GM10847 (cell line): ENCODE data around the gene CATSPERE.

ENCODE experiments used
- POLR2A ChIP-seq: IDR thresholded peaks from 2 replicates; pipeline ENCODE4 v1.6.1; 2011; ENCODE audit not compliant: insufficient read length; ENCODE audit errors: extremely low read depth

CATSPERE gene

DNA sequence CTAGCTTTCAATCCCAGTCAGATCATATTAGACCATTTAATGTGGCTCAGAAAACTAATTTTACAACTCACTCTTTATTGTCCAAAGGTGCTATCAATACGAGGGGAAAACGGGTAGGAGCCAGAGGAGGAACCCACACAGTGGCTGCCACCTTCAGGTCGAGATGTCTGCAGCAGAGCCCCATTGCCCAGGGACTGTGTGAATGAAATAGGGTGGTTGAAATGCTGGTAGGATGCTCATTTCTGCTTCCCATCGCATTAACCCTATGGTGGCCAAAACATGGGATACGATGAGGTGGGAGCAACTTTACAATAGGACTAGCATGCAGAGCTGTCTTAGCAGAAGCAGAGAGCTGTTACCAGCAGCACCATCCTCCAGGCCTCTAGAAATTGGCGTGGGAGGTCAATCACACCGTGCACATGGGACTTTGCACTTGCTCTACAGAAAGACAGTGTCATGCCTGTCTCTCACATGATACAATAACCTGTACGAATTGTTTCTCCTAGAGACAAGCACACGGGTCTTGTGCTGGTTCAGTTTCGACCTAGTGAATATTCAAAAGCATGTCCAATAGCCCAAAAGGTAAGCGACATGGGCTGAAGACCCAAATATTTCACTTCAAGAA, 122.4 kb downstream of the CATSPERE start:
- no peak for TF ChIP-seq POLR2A

DNA sequence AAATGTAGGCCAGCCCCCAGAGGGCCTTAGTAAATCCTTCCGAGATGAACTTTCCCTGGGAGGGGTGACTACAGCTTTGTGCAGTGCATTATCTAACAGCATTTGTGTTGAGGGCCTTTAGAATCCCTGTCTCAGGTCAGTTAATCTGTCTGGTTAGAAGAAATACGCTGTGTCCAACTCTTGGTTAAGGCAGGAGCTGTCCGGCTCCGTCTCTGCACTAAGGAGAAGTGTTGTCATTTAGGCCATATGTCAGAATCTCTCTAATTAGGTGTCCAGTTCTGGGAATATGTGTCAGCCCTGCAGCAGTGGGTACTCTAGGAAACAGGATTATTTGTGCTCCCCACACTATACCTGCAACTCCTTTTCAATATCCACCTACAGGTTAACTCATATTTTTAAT, 124.8 kb downstream of the CATSPERE start:
- no peak for TF ChIP-seq POLR2A

DNA sequence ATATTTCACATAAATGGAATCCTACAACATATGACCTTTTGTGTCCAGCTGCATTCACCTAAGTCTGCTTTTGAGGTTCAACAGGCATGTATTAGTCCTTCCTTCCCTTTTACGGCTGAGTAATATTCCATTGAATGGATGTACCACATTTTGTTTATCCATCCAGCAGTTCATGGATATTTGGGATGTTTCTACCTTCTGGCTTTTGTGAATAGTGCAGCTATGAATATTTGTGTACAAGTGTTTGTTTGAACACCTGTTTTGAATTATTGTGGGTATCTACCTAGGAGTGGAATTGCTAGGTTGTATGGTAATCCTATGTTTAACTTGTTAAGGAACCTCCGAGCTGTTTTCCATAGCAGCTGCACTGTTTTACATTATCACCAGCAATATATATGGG, 129.6 kb downstream of the CATSPERE start:
- TF ChIP-seq POLR2A = no peak

DNA sequence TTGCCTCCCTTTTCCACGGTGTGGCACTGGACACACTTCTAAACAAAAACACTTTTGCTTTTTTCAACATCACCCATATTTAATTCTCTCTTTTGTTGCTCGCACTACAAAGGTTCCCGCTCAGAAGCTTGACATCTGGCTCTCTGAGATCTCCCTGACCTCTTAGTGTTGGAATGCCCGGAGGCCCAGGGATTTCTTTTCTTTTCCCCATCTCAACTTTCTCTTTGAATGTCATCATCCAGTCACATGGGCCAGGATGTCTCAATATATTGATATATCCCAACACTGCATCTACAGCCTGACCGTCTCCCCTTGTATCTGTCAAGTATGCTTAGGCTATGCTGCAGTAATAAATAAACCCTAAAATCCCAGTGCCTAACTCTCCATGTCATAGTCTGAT, 137.5 kb downstream of the CATSPERE start:
- no peak for TF ChIP-seq POLR2A

DNA sequence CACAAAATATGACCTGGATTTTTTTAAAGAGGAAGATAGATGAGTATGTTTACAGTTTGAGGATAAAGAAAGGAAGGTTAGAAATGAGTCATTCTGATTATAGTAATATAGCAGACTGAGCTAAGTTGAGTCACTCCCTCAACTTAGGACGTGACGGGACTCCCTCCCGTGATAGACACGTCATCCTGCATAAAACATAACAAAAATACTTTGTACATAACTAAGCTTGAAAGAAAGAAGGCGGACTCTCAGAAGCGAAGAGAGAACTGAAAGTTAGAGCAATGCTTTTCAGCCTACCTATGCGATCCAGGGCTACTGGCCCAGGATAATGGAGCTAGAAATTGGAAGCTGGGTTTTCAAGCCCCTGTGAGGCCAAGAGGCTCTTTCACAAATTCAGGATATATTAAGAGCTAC, 138.9 kb downstream of the CATSPERE start:
- no peak for TF ChIP-seq POLR2A

DNA sequence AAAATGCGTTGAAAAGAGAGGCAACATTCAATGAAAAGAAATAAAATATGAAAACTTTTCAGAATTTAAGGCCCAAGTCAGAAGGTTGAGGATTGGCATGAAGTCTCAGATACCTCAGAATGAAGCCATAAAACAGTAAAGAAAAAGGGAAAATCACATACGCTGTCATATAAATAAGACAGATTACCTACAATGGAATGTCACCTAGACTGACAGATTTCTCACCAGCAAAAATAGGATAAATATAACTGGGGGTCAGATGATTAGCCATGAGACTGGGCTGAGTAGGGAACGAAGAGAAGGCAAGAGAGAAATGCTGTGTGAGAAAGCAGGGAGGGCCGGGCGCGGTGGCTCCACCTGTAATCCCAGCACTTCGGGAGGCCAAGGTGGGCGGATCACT, 140.3 kb downstream of the CATSPERE start:
- TF ChIP-seq POLR2A = no peak

DNA sequence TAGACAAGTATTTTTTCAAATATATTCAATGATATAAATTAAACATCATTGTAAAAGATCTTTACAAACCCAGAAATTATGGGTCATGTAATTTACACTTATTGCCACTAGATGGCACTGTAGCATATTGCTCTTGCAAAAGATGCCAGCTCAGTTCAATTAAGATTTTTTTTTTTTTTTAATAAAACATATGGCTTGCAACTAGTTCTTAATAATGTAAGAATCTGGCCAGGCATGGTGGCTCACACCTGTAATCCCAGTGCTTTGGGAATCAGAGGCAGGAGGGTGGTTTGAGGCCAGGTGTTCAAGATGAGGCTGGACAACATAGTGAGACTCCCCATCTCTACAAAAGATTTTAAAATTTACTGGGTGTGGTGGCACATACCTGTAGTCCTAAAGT, 142.4 kb downstream of the CATSPERE start:
- no peak for TF ChIP-seq POLR2A

DNA sequence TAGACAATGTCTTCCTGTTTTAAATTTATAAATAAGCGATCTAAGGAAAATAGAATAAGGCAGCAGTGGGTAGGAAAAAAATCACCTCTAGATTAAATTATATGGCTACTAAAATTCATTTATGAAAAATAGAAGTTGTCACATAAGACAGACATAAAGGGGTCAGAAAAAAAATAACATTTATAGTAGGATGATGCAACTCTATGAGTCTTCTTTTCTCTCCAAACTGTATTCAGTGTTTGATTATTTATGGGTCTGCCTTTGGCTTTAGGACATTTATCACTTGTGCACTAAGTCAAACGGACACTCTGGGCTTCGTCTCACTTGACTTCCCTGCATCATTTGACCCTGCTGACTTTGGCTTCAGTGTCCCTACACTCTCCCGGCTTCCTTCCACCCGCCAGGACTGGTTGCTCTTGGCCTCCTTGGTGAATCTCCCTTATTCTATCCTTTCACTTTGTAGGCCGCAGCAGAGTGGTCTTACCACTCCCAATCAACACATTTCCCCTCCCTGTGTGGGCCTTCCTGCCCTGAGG, 144.8 kb downstream of the CATSPERE start:
- no peak for TF ChIP-seq POLR2A

DNA sequence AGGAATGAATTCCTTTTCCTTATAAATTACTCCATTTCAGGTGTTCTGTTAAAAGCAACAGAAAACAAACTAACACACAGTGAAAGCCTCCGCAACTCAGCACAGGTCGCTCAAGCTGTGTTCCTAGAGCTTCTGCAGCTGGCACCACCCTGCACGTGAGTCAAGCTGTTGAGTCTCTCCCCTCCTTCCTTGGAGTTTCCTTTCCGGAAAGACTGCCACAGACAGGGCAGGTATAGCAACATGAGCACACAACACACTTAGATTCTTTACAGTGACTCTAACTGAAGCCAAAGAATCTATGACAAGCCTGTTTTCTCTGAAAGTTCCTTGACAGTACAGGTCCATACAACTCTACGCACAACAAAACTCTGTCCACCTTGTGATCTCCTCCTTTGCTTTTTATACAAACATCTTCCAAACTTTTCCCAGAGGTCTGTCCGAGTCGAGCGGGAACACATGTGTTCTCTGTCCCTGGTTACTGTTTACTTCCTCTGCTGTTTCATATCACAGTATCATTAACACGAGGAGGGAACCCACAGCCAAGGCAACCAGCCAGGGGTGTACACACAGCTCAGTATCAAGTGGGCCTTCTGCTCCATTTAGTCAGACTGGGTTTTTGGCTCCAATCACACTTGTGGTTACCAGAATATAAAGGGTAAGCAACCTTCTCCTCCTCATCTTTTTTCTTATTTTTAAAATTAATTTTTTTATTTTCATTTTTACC, 153.2 kb downstream of the CATSPERE start:
- TF ChIP-seq POLR2A = no peak

DNA sequence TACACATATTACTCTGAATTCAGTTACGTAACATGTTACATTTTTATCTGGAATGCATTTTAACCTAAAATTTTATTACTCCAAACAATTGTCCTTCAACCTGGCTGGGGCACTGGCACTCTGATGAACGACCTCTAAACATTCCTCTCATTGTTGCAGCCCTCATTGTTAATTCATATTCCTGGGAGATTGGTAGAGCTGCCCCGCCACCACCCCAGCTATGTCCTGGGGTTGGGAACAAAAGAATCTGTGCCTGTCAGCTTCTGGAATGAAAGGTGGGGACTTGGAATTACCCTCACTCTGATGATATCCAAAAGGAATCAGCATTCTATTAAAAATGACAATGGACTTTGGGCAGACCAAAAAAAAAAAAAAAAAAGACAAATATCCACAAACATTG, 153.8 kb downstream of the CATSPERE start:
- no peak for TF ChIP-seq POLR2A

DNA sequence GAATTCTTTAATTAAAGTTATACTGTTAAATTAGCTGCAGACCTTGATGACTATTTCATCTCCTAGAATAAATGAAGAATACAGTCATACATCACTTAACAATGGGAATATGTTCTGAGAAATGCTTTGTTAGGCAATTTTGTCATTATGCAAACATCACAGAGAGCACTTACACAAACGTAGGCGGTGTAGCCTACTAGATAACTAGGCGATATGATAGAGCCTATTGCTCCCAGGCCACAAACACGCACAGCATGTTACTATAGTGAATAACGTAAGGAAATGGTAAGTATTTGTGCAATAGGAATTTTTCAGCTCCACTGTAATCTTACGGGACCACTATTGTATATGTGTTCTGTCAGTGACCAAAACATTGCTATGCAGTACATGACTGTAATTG, 154.2 kb downstream of the CATSPERE start:
- TF ChIP-seq POLR2A = no peak

DNA sequence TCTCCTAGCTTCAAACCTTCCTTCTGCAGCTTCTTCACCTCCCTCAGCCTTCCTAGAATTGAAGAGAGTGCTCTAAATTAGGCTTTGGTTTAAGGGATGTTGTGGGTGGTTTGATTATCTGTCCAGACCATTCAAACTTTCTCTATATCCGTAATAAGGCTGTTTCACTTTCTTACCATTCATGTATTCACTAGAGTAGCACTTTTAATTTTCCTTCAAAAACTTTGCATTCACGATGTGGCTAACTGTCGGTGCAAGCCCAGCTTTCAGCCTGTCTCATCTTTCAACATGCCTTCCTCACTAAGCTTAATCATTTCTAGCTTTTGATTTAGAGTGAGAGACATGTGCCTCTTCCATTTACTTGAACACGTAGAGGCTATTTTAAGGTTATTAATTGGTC, 165.6 kb downstream of the CATSPERE start:
- no peak for TF ChIP-seq POLR2A

DNA sequence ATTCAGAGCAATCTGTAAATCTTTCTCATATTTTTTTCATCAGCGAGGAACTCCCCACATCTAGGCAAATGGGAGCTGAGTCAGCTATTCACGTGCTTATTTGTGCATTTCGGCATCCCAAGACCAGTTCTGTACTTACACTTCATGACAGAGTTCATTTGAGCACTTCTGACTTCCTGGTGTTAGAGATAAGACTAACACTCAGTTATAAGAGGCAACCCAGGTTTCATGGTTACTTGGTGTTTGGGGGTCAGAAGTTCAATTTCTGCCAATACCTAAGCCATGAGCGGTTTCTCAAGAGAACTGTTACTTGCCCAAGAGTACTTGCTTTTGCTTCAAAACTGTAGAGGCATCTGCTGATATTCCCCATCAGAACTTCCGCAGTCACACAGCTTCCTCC, 167.7 kb downstream of the CATSPERE start:
- TF ChIP-seq POLR2A = no peak

DNA sequence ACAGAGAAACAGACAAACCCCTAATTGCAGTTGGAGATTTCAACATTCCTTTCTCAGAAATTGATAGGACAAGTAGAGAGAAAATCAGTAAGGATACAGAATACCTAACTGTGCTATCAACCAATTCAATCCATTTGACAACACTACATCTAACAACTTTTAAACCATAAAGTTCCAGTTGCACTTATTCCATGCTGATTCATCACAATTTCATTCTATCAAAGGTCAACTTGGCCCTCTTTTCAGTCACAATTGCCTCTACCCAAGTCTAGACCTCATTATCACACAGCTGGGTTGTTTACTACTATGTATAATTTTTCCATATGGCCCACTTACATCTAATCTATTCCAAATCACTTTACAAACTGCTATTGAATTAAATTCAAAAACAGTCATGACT, 172.1 kb downstream of the CATSPERE start:
- TF ChIP-seq POLR2A = no peak

DNA sequence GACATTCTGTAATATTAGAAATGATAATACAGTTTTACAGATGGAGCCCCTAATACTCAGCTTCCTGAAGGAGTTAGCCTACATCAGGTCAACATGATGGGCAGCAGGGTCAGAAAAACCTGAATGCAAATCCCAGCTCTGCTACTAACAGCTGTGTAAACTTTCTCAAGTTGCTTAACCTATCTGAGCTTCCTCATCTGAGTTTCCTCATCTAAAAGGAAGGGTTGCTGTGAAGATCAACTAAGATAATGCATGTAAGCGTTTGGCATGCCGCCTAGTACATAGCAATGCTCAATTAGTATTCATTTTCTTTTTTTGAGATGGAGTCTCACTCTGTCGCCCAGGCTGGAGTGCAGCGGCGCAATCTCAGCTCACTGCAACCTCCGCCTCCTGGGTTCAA, 173.5 kb downstream of the CATSPERE start:
- TF ChIP-seq POLR2A = no peak

DNA sequence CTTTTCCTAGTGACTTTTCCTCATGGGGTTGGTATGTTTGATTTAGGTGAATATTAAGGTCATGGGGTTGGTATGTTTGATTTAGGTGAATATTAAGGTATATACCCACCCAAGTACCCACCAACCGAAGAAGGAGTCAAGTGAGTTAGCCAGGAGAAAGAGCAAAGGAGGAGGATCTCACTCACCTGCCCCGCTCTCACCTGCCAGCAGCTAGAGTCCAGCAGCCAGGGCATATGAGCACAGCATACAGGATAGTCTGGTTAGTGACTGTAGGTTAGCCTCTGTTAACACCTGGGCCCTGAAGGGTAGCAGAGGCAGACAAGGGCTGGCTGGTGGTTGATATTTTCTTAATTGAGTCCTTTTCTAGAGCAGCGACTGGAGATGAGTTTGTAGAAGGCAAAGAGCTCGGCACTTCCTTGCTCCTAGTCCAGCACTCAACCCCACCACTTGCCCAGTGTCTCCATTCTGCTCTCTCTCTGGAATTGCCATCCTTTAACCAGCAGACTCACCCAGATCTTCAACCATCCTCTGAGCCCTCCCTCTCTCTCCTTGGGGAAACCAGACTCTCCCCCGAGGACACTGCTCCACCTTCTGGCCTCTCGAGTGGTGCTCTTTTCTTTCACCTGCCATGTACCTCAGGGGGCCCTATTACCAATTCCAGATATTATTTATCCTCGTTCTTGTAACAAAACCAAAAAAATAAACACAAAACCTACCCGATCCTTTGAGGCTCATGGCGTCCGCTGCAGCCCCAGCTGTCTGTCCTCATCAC, 175.6 kb downstream of the CATSPERE start:
- no peak for TF ChIP-seq POLR2A
